Right lobe of liver (tissue), 6 donors: ENCODE results near the gene WAC. TPM values are rescaled to one million over a fixed set of nuclear protein-coding genes. Genes with fewer than 3 reads are reported as not detected.

Experiments
- ATAC-seq, 4 donors: fragments of 200-7000 bp; cut with Tn5 transposase; one replicate each; pipeline ENCODE4 v1.9.1; 2020; ENCODE audit warnings: mild to moderate bottlenecking in 4 of 4, moderate library complexity in 4 of 4
- DNase-seq, 3 donors: peaks; one replicate each; pipeline ENCODE4 v3.0.0-alpha.2; 2020
- H3K27ac ChIP-seq, 3 donors: fragments of 200-600 bp; one replicate each; pipeline ENCODE4 v1.8.0; 2022
- H3K27me3 ChIP-seq, 2 donors: fragments of 200-600 bp; one replicate each; pipeline ENCODE4 v1.8.0; 2022
- H3K36me3 ChIP-seq, 4 donors: fragments of 200-600 bp; sonication (generic) in 1 of 4; one replicate each; pipeline versions ENCODE4 v1.5.1 to v1.8.0; 2017 to 2022; ENCODE audit warnings: control low read depth in 1 of 4
- H3K4me1 ChIP-seq, 4 donors: fragments of 200-600 bp; sonication (generic) in 1 of 4; one replicate each; pipeline versions ENCODE4 v1.5.1 to v1.8.0; 2017 to 2022; ENCODE audit warnings: control low read depth in 1 of 4
- H3K4me3 ChIP-seq, 3 donors: fragments of 200-600 bp; one replicate each; pipeline ENCODE4 v1.8.0; 2022
- H3K9me3 ChIP-seq, 4 donors: fragments of 200-600 bp; sonication (generic) in 1 of 4; one replicate each; pipeline versions ENCODE4 v1.5.1 to v1.8.0; 2017 to 2022; ENCODE audit warnings: control low read depth in 1 of 4
- POLR2A ChIP-seq: fragments of 450-650 bp; IDR thresholded peaks from one replicate; pipeline ENCODE4 v1.6.1; 2017; ENCODE audit warnings: antibody characterized with exemption, mild to moderate bottlenecking
- WGBS: methylation state at CpG from one replicate; pipeline ENCODE4 v1.1.6; 2018; ENCODE audit warnings: low coverage, low lambda C conversion rate; ENCODE audit not compliant: insufficient coverage; ENCODE audit errors: missing lambda C conversion rate; 5-methylcytosine and 5-hydroxymethylcytosine counted together
- intact Hi-C, 2 donors: fragments of 100-400 bp; cut with DNase I; formaldehyde crosslinking; loops; one replicate each; pipeline versions ENCODE4 v1.11.2 to v1.14.1; 2022
- total RNA-seq, 6 experiments: library from RNA; depleted of rRNA in 2 of 6; stranded (reverse); fragments of >200 nt in 2 of 6; fragmentation: NEBNext Ultra II Directional in 3 of 6; extraction: Animal tissue kit (Norgen Biotek cat#: 25700) in 3 of 6; gene quantifications; one replicate each; pipeline versions ENCODE4 v1.1.0 to v1.2.4, GENCODE V29; 2016 to 2023
- TF ChIP-seq, protein P1 (sequence below), 4 donors: fragments of 200-600 bp in 3 of 4; fragments of 450-650 bp in 1 of 4; IDR thresholded peaks; one replicate each; pipeline versions ENCODE4 v1.5.1 to v1.8.0; 2016 to 2022; ENCODE audit warnings: antibody characterized with exemption in 4 of 4, mild to moderate bottlenecking in 2 of 4
- donor health status: DM: no; HTN: yes; CAD: no.
- donor health status: DM: no; HTN: no; CAD: no.
- donor health status: DM: no; HTN: no; CAD: no.
- donor health status: DM: no; HTN: yes; CAD: no.
- donor health status: DM: no; HTN: yes; CAD: no.

WAC gene
- total RNA-seq, 6 experiments from 2014 or later, result 34.3 to 52.4 (median 48.9) TPM

- no peaks in the 10 kb centered on the region for H3K27me3 ChIP-seq
- 32% methylated on average over 6 of the region's 6 CpGs for WGBS
- intact Hi-C loops, result no loop called here
- no peaks in the 10 kb centered on the region for H3K36me3 ChIP-seq
- peaks cover 0 to 16% (median 0%) of the 10 kb centered on the region in 4 donors for H3K4me1 ChIP-seq
- H3K4me3 ChIP-seq, result no peak overlapping the region
- DNase-seq (peak in 1 of 3 donors; percentile 25), ATAC-seq (peak; percentile 59 to 85 (median 72))
- H3K9me3 ChIP-seq, result no peaks in the 10 kb centered on the region
- H3K27ac ChIP-seq, result no peak overlapping the region
- TF ChIP-seq POLR2A, result no peak
- TF ChIP-seq, protein P1, sequence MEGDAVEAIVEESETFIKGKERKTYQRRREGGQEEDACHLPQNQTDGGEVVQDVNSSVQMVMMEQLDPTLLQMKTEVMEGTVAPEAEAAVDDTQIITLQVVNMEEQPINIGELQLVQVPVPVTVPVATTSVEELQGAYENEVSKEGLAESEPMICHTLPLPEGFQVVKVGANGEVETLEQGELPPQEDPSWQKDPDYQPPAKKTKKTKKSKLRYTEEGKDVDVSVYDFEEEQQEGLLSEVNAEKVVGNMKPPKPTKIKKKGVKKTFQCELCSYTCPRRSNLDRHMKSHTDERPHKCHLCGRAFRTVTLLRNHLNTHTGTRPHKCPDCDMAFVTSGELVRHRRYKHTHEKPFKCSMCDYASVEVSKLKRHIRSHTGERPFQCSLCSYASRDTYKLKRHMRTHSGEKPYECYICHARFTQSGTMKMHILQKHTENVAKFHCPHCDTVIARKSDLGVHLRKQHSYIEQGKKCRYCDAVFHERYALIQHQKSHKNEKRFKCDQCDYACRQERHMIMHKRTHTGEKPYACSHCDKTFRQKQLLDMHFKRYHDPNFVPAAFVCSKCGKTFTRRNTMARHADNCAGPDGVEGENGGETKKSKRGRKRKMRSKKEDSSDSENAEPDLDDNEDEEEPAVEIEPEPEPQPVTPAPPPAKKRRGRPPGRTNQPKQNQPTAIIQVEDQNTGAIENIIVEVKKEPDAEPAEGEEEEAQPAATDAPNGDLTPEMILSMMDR (IDR thresholded peaks at IDR 0.05), result no peak
These were observed 100.8 kb downstream of the WAC start for GRCh38 chr10:28633750-28634149.

- intact Hi-C loops, result no loop called here
- TF ChIP-seq POLR2A, result no peak
- TF ChIP-seq, protein P1 (IDR thresholded peaks at IDR 0.05), result no peak
- Histone ChIP-seq H3K27me3 (no peaks in the 10 kb centered on the region), H3K4me1 (peaks cover 0 to 12% (median 0%) of the 10 kb centered on the region in 4 donors), H3K4me3 (no peak overlapping the region), H3K9me3 (no peaks in the 10 kb centered on the region), H3K27ac (no peak overlapping the region), H3K36me3 (no peaks in the 10 kb centered on the region)
- DNase-seq (no peak), ATAC-seq (no peak)
- WGBS, result 90% methylated on average over 5 of the region's 5 CpGs
These were observed 104.4 kb downstream of the WAC start for GRCh38 chr10:28637346-28637745.

- H3K9me3 ChIP-seq, result no peaks in the 10 kb centered on the region
- H3K27ac ChIP-seq, result no peak overlapping the region
- DNase-seq (no peak), ATAC-seq (no peak)
- peaks cover 0 to 7% (median 0%) of the 10 kb centered on the region in 4 donors for H3K4me1 ChIP-seq
- intact Hi-C loops, result no loop called here
- TF ChIP-seq, protein P1 (IDR thresholded peaks at IDR 0.05), result no peak
- no peak for TF ChIP-seq POLR2A
- no peak overlapping the region for H3K4me3 ChIP-seq
- no peaks in the 10 kb centered on the region for H3K27me3 ChIP-seq
- no peaks in the 10 kb centered on the region for H3K36me3 ChIP-seq
These were observed 105.5 kb downstream of the WAC start for GRCh38 chr10:28638392-28638791.

GRCh38 chr10:28640551-28640950, 107.6 kb downstream of the WAC start:
- ATAC-seq, result no peak

More at GRCh38 chr10:28640551-28640950, 107.6 kb downstream of the WAC start:
- 40% methylated on average over 1 of the region's 2 CpGs for WGBS
- DNase-seq, result no peak
- Histone ChIP-seq H3K36me3 (no peaks in the 10 kb centered on the region), H3K4me1 (no peaks in the 10 kb centered on the region), H3K27me3 (no peaks in the 10 kb centered on the region), H3K27ac (no peak overlapping the region), H3K4me3 (no peak overlapping the region), H3K9me3 (no peaks in the 10 kb centered on the region)
- no peak for TF ChIP-seq POLR2A
- TF ChIP-seq, protein P1 (IDR thresholded peaks at IDR 0.05), result no peak
- intact Hi-C loops, result no loop called here
